Measurements from ENCODE around the gene ATPAF1.

DNA sequence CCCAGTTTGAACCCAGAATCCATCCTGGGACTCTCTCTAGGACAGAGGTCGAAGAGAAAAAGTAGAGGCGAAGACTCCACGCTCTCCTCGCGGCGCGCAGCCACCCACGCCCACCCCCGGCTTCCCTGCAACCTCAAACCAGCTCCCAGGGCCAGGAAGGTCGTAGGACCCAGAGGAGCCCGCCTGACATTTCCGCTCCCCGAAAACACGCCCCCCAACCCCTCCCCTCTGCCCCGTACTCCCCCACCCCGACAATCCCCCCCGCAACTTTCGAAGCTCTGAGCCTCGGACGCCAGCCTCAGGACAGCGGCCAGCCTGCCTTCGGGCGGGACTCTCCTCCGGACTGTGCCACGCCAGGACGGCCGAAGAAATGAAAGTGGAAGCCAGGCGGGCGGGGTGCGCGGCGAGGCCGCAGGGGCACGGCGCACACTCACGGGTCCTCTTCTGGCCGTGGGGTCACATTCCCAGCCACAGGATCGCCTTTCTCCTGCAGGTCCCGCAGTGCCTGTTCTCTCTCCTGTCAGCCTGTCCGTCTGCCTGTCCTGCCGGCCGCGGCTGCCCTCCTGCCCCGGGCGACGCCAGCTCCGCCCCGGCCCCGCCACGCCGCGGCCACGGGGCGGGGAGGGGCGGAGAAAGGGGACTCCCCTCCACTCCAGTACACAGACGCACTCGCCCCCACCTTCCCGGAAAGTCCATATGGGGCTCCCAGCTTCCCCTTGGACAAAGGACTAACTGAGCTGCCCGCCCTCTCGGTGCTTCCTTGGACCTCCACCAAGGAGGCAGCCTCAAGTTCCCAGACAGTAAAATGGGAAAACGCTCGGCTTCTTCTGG lies 51.7 kb downstream of the ATPAF1 start, which contains the start of gene MOB3C:
- TF ChIP-seq, protein P1, sequence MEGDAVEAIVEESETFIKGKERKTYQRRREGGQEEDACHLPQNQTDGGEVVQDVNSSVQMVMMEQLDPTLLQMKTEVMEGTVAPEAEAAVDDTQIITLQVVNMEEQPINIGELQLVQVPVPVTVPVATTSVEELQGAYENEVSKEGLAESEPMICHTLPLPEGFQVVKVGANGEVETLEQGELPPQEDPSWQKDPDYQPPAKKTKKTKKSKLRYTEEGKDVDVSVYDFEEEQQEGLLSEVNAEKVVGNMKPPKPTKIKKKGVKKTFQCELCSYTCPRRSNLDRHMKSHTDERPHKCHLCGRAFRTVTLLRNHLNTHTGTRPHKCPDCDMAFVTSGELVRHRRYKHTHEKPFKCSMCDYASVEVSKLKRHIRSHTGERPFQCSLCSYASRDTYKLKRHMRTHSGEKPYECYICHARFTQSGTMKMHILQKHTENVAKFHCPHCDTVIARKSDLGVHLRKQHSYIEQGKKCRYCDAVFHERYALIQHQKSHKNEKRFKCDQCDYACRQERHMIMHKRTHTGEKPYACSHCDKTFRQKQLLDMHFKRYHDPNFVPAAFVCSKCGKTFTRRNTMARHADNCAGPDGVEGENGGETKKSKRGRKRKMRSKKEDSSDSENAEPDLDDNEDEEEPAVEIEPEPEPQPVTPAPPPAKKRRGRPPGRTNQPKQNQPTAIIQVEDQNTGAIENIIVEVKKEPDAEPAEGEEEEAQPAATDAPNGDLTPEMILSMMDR (IDR thresholded peaks at IDR 0.05) = peak in 2 of 6 experiments; percentile 3 to 8
- peak; percentile 60 to 69 for TF ChIP-seq POLR2A (IDR thresholded peaks at IDR 0.05)
